ENCODE measurements around the gene CDHR5. TPM values are rescaled to one million over a fixed set of nuclear protein-coding genes. Genes with fewer than 3 reads are reported as not detected.

CDHR5 gene
- total RNA-seq, 2 donors from 2014 or later: 140 to 310 TPM

- Histone ChIP-seq H3K4me3 (no peak overlapping the region), H3K27me3 (no peaks in the 10 kb centered on the region), H3K36me3 (peaks cover 15% of the 10 kb centered on the region), H3K27ac (peak overlapping the region; percentile 83), H3K9ac (ENCODE audit: low read depth in 2 of 2, low read length in 2 of 2) (peak overlapping the region in 1 of 2 donors; percentile 27), H3K4me1 (peaks cover 41% of the 10 kb centered on the region), H3K9me3 (no peaks in the 10 kb centered on the region)
- DNase-seq: peak; percentile 85
- peak; percentile 37 for TF ChIP-seq CTCF (IDR thresholded peaks at IDR 0.05)
- intact Hi-C loops (cut with DNase I): no loop called here
Measured at GRCh38 chr11:612201-612960, 12.4 kb downstream of the CDHR5 start.

GRCh38 chr11:611001-611996, 13.5 kb downstream of the CDHR5 start:
- TF ChIP-seq CTCF (IDR thresholded peaks at IDR 0.05): no peak
- Histone ChIP-seq H3K4me3 (no peak overlapping the region), H3K9me3 (no peaks in the 10 kb centered on the region), H3K4me1 (peaks cover 36% of the 10 kb centered on the region), H3K27ac (peak overlapping the region; percentile 83), H3K9ac (ENCODE audit: low read depth in 2 of 2, low read length in 2 of 2) (peak overlapping the region in 1 of 2 donors; percentile 27), H3K36me3 (peaks cover 26% of the 10 kb centered on the region), H3K27me3 (no peaks in the 10 kb centered on the region)
- intact Hi-C loops (cut with DNase I): no loop called here
- no peak for DNase-seq

GRCh38 chr11:610146-610801, 14.5 kb downstream of the CDHR5 start:
- Histone ChIP-seq H3K4me1 (peaks cover 32% of the 10 kb centered on the region), H3K36me3 (peaks cover 35% of the 10 kb centered on the region), H3K9ac (ENCODE audit: low read depth in 2 of 2, low read length in 2 of 2) (no peak overlapping the region), H3K27ac (no peak overlapping the region), H3K27me3 (no peaks in the 10 kb centered on the region), H3K4me3 (no peak overlapping the region), H3K9me3 (no peaks in the 10 kb centered on the region)
- TF ChIP-seq CTCF (IDR thresholded peaks at IDR 0.05): no peak
- DNase-seq: no peak
- intact Hi-C loops (cut with DNase I): no loop called here

GRCh38 chr11:609341-609811, 15.4 kb downstream of the CDHR5 start:
- no peak overlapping the region for H3K27ac ChIP-seq
- H3K36me3 ChIP-seq: peaks cover 41% of the 10 kb centered on the region
- no peaks in the 10 kb centered on the region for H3K27me3 ChIP-seq
- intact Hi-C loops (cut with DNase I): no loop called here
- no peak overlapping the region for H3K4me3 ChIP-seq
- no peaks in the 10 kb centered on the region for H3K9me3 ChIP-seq
- no peak for DNase-seq
- no peak for TF ChIP-seq CTCF (IDR thresholded peaks at IDR 0.05)
- no peak overlapping the region for H3K9ac ChIP-seq (ENCODE audit: low read depth in 2 of 2, low read length in 2 of 2)
- H3K4me1 ChIP-seq: peaks cover 25% of the 10 kb centered on the region

GRCh38 chr11:608791-609251, 15.9 kb downstream of the CDHR5 start:
- intact Hi-C loops (cut with DNase I): no loop called here
- Histone ChIP-seq H3K4me1 (peaks cover 19% of the 10 kb centered on the region), H3K27ac (no peak overlapping the region), H3K4me3 (no peak overlapping the region), H3K9ac (ENCODE audit: low read depth in 2 of 2, low read length in 2 of 2) (no peak overlapping the region), H3K36me3 (peaks cover 41% of the 10 kb centered on the region), H3K27me3 (no peaks in the 10 kb centered on the region), H3K9me3 (no peaks in the 10 kb centered on the region)
- DNase-seq: no peak
- TF ChIP-seq CTCF (IDR thresholded peaks at IDR 0.05): no peak
